H1 (cell line): ENCODE measurements around the gene CAMKMT. TPM values are rescaled to one million over a fixed set of nuclear protein-coding genes. Genes with fewer than 3 reads are reported as not detected.

Experiments used
- CTCF ChIA-PET: fragments of 300-600 bp; sonication (Branson Sonifier 250); formaldehyde crosslinking; loops from one replicate; lab custom pipeline; 2021; ENCODE audit not compliant: partially characterized antibody; lab: Charles Lee
- POLR2A ChIA-PET: fragments of 300-600 bp; sonication (Branson Sonifier 250); formaldehyde crosslinking; loops from one replicate; lab custom pipeline; 2021; ENCODE audit warnings: inconsistent platforms; ENCODE audit not compliant: partially characterized antibody; lab: Charles Lee
- DNase-seq, 2 experiments: peaks; one replicate each; pipeline versions ENCODE4 v3.0.0 to v3.0.0-alpha.2; 2010 to 2022; ENCODE audit warnings: low spot score in 2 of 2, low read depth in 1 of 2, mixed read lengths in 1 of 2
- FAIRE-seq: peaks from 2 replicates; lab custom pipeline; 2011; peaks lifted over from hg19 to GRCh38; lab: Jason Lieb, UNC
- H2AFZ ChIP-seq: 2 replicates; pipeline ENCODE4 v1.8.1; 2012; ENCODE audit warnings: low read length, inconsistent platforms
- H2AK5ac ChIP-seq: 2 replicates; pipeline ENCODE4 v1.6.1; 2013; ENCODE audit warnings: low read depth, low read length
- H2BK120ac ChIP-seq: replicated peaks from 2 replicates; pipeline ENCODE3; 2013; ENCODE audit warnings: low read depth, low read length, inconsistent platforms
- H2BK12ac ChIP-seq: 2 replicates; pipeline ENCODE4 v1.6.1; 2013; ENCODE audit warnings: low read depth, low read length
- H2BK15ac ChIP-seq: 2 replicates; pipeline ENCODE4 v1.6.1; 2013; ENCODE audit warnings: low read length
- H2BK20ac ChIP-seq: 2 replicates; pipeline ENCODE4 v1.6.1; 2013; ENCODE audit warnings: low read length
- H2BK5ac ChIP-seq: 2 replicates; pipeline ENCODE4 v1.6.1; 2013; ENCODE audit warnings: low read depth, low read length
- H3K14ac ChIP-seq: 2 replicates; pipeline ENCODE4 v1.6.1; 2013; ENCODE audit warnings: inconsistent platforms; ENCODE audit not compliant: insufficient read length
- H3K18ac ChIP-seq: 2 replicates; pipeline ENCODE4 v1.6.1; 2013; ENCODE audit warnings: low read length; ENCODE audit errors: extremely low read depth
- H3K23ac ChIP-seq: 2 replicates; pipeline ENCODE4 v1.6.1; 2013; ENCODE audit warnings: inconsistent platforms; ENCODE audit not compliant: insufficient read length
- H3K23me2 ChIP-seq: 2 replicates; pipeline ENCODE4 v1.6.1; 2013; ENCODE audit warnings: low read depth, low read length
- H3K27ac ChIP-seq: 2 replicates; pipeline ENCODE4 v1.6.1; 2011; ENCODE audit warnings: low read depth, low read length, inconsistent platforms
- H3K27me3 ChIP-seq, 4 experiments: replicated peaks in 1 of 4; 1 replicate in 1 of 4; 2 replicates in 3 of 4; pipeline versions ENCODE4 v1.6.1 to v1.8.1; 2011 to 2013; ENCODE audit warnings: low read length in 3 of 4, mild to moderate bottlenecking in 3 of 4, inconsistent platforms in 2 of 4, mixed read lengths in 2 of 4, moderate library complexity in 1 of 4; ENCODE audit not compliant: control insufficient read depth in 3 of 4, insufficient read depth in 3 of 4; ENCODE audit errors: extremely low read depth in 1 of 4
- H3K36me3 ChIP-seq, 4 experiments: 2 replicates each; pipeline versions ENCODE4 v1.6.1 to v1.8.1; 2011 to 2013; ENCODE audit warnings: mild to moderate bottlenecking in 4 of 4, low read length in 3 of 4, moderate library complexity in 2 of 4, control low read depth in 1 of 4, inconsistent platforms in 1 of 4; ENCODE audit not compliant: insufficient read depth in 4 of 4, control insufficient read depth in 2 of 4
- H3K4ac ChIP-seq: replicated peaks from 2 replicates; pipeline ENCODE3; 2013; ENCODE audit warnings: low read length, low read depth, mixed read lengths, inconsistent platforms; ENCODE audit not compliant: insufficient read length
- H3K4me1 ChIP-seq, 4 experiments: replicated peaks in 1 of 4; 1 replicate in 1 of 4; 2 replicates in 3 of 4; pipeline versions ENCODE4 v1.6.1 to v1.8.1; 2011 to 2013; ENCODE audit warnings: low read length in 3 of 4, inconsistent platforms in 2 of 4, mixed read lengths in 1 of 4; ENCODE audit not compliant: insufficient read depth in 4 of 4, control insufficient read depth in 3 of 4
- H3K4me2 ChIP-seq, 2 experiments: 2 replicates each; pipeline versions ENCODE4 v1.6.1 to v1.8.1; 2011 to 2013; ENCODE audit warnings: low read depth in 2 of 2, low read length in 2 of 2, control low read depth in 1 of 2, inconsistent platforms in 1 of 2, mild to moderate bottlenecking in 1 of 2; ENCODE audit not compliant: insufficient read depth in 1 of 2
- H3K4me3 ChIP-seq, 4 experiments: fragments of 200-600, 300-600 bp in 1 of 4; sonication (generic), shearing (Covaris generic), sonication (Bioruptor Twin) in 1 of 4; 2 replicates each; pipeline versions ENCODE4 v1.5.1 to v1.8.1; 2011 to 2016; ENCODE audit warnings: low read length in 4 of 4, low read depth in 3 of 4, control low read depth in 2 of 4, inconsistent platforms in 2 of 4, mild to moderate bottlenecking in 2 of 4, mixed read lengths in 1 of 4, moderate library complexity in 1 of 4; ENCODE audit not compliant: insufficient read depth in 2 of 4; ENCODE audit errors: extremely low read depth in 1 of 4
- H3K56ac ChIP-seq: replicated peaks from 2 replicates; pipeline ENCODE3; 2013; ENCODE audit warnings: low read depth, mild to moderate bottlenecking, mixed read lengths, low read length, inconsistent platforms; ENCODE audit not compliant: insufficient read length
- H3K79me1 ChIP-seq: 2 replicates; pipeline ENCODE4 v1.6.1; 2013; ENCODE audit warnings: low read depth, low read length, control low read depth
- H3K79me2 ChIP-seq, 2 experiments: 2 replicates each; pipeline versions ENCODE4 v1.6.1 to v1.8.1; 2012 to 2013; ENCODE audit warnings: low read length in 2 of 2, mild to moderate bottlenecking in 2 of 2, inconsistent platforms in 1 of 2; ENCODE audit not compliant: insufficient read depth in 2 of 2, control insufficient read depth in 1 of 2
- H3K9ac ChIP-seq, 4 experiments: replicated peaks in 1 of 4; 1 replicate in 1 of 4; 2 replicates in 3 of 4; pipeline versions ENCODE4 v1.6.1 to v1.8.1; 2011 to 2013; ENCODE audit warnings: low read depth in 3 of 4, low read length in 3 of 4, control low read depth in 2 of 4, mild to moderate bottlenecking in 2 of 4, moderate library complexity in 2 of 4, inconsistent platforms in 1 of 4; ENCODE audit errors: extremely low read depth in 1 of 4
- H3K9me3 ChIP-seq, 2 experiments: 2 replicates each; pipeline versions ENCODE4 v1.6.1 to v1.8.1; 2012 to 2013; ENCODE audit warnings: mild to moderate bottlenecking in 2 of 2, moderate library complexity in 2 of 2, control low read depth in 1 of 2, inconsistent platforms in 1 of 2, low read depth in 1 of 2, low read length in 1 of 2, mixed read lengths in 1 of 2; ENCODE audit not compliant: insufficient read depth in 2 of 2
- H4K20me1 ChIP-seq, 2 experiments: replicated peaks in 1 of 2; 2 replicates each; pipeline versions ENCODE3 to v1.8.1; 2011 to 2013; ENCODE audit warnings: inconsistent platforms in 2 of 2, low read length in 2 of 2, mild to moderate bottlenecking in 1 of 2; ENCODE audit not compliant: insufficient read depth in 2 of 2, control insufficient read depth in 1 of 2
- H4K5ac ChIP-seq: 2 replicates; pipeline ENCODE4 v1.6.1; 2013; ENCODE audit warnings: low read length, low read depth, mixed read lengths, inconsistent platforms; ENCODE audit not compliant: insufficient read length
- H4K8ac ChIP-seq: 2 replicates; pipeline ENCODE4 v1.8.0; 2013; ENCODE audit warnings: mild to moderate bottlenecking, moderate library complexity, low read length, inconsistent platforms; ENCODE audit not compliant: insufficient read depth; ENCODE audit errors: extremely low read depth
- H4K91ac ChIP-seq: replicated peaks from 2 replicates; pipeline ENCODE3; 2013; ENCODE audit warnings: low read length, mixed read lengths, inconsistent platforms; ENCODE audit not compliant: insufficient read length
- ATF2 ChIP-seq: IDR thresholded peaks from 2 replicates; pipeline ENCODE4 v1.6.1; 2012; ENCODE audit warnings: low read length, inconsistent platforms
- CBX5 ChIP-seq: fragments of 300-800, 300-1000 bp; sonication (generic); IDR thresholded peaks from 2 replicates; pipeline ENCODE4 v1.7.1; 2016; ENCODE audit warnings: antibody characterized with exemption, low read length, low read depth
- GABPA ChIP-seq: IDR thresholded peaks from 2 replicates; pipeline ENCODE4 v1.6.1; 2011; ENCODE audit warnings: mild to moderate bottlenecking, low read length, moderate library complexity, borderline replicate concordance; ENCODE audit not compliant: insufficient read depth
- HDAC6 ChIP-seq: IDR thresholded peaks from one replicate; pipeline ENCODE4 v1.7.1; 2012; ENCODE audit warnings: low read depth, mild to moderate bottlenecking, inconsistent platforms, low read length, moderate library complexity
- SIX5 ChIP-seq: IDR thresholded peaks from 2 replicates; pipeline ENCODE4 v1.6.1; 2011; ENCODE audit warnings: mild to moderate bottlenecking, low read depth, low read length
- WGBS, 2 experiments: shearing (Covaris generic) in 1 of 2; methylation state at CpG; one replicate each; pipeline versions ENCODE4 v1.1.6 to v1.1.7; 2013 to 2015; ENCODE audit warnings: low lambda C conversion rate in 2 of 2, mixed read lengths in 2 of 2, inconsistent platforms in 1 of 2, low coverage in 1 of 2, missing lambda C conversion rate in 1 of 2; ENCODE audit not compliant: insufficient replicate concordance in 2 of 2, insufficient coverage in 1 of 2, insufficient read length in 1 of 2; ENCODE audit errors: extremely low coverage in 1 of 2, missing lambda C conversion rate in 1 of 2; 5-methylcytosine and 5-hydroxymethylcytosine counted together
- polyA plus RNA-seq, 7 experiments: library from polyadenylated mRNA; depleted of rRNA in 3 of 7; stranded (reverse) in 5 of 7; unstranded in 2 of 7; fragments of >200 nt in 5 of 7; fragments of 200-250 nt in 2 of 7; gene quantifications; 1 replicate in 5 of 7; 2 replicates in 1 of 7; 4 replicates in 1 of 7; pipeline versions ENCODE4 v1.2.1 to v1.2.3, GENCODE V29; 2011 to 2013; ENCODE audit warnings: missing spikeins in 2 of 7, mixed read lengths in 2 of 7
- total RNA-seq: library from RNA; stranded (reverse); fragmentation: NEBNext Ultra II Directional; extraction: Animal tissue kit (Norgen Biotek cat#: 25700); gene quantifications from 2 replicates; pipeline ENCODE4 v1.2.1, GENCODE V29; 2021
- TF ChIP-seq, protein P1 (sequence below): IDR thresholded peaks from 2 replicates; pipeline ENCODE4 v1.6.1; 2012; ENCODE audit warnings: inconsistent platforms

The CAMKMT gene
- total and polyA plus RNA-seq, 2 of the 8 experiments (the other 6 are each of a cell fraction or from before 2014, with no cell fraction given): 14.7 to 22.4 TPM

- no peak overlapping the region for H3K23ac ChIP-seq
- ChIA-PET CTCF (interaction anchor here (1.3 to 3.3 kb wide), 6 partner anchors 9 to 301 kb away, joined by 3 to 18 read pairs (median 5); no protein-coding TSS in a partner anchor), POLR2A (interaction anchor here (0.9 to 4.1 kb wide), 5 partner anchors 9 to 512 kb away, joined by 3 to 27 read pairs (median 15); no protein-coding TSS in a partner anchor)
- peaks cover 0 to 2% (median 0%) of the 10 kb centered on the region in 4 experiments; a peak in 1 of 7 replicates for H3K27me3 ChIP-seq
- FAIRE-seq: no peak
- H2BK120ac ChIP-seq: no peak overlapping the region
- H3K36me3 ChIP-seq: no peaks in the 10 kb centered on the region
- H2BK5ac ChIP-seq: no peak overlapping the region
- no peak overlapping the region for H2BK12ac ChIP-seq
- H4K8ac ChIP-seq: no peak overlapping the region
- peaks cover 0 to 4% of the 10 kb centered on the region in 2 experiments; a peak in 1 of 4 replicates for H3K9me3 ChIP-seq
- peaks cover 8% of the 10 kb centered on the region; the same call in 1 of the 2 replicates for H3K23me2 ChIP-seq
- H3K4me3 ChIP-seq: no peak overlapping the region
- H3K18ac ChIP-seq: no peak overlapping the region; the same call in 1 of the 2 replicates
- no peaks in the 10 kb centered on the region for H3K79me2 ChIP-seq
- TF ChIP-seq HDAC6: no peak
- TF ChIP-seq SIX5: no peak
- TF ChIP-seq GABPA: no peak
- no peak for TF ChIP-seq ATF2
- TF ChIP-seq, protein P1, sequence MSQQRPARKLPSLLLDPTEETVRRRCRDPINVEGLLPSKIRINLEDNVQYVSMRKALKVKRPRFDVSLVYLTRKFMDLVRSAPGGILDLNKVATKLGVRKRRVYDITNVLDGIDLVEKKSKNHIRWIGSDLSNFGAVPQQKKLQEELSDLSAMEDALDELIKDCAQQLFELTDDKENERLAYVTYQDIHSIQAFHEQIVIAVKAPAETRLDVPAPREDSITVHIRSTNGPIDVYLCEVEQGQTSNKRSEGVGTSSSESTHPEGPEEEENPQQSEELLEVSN: no peak
- no peak for TF ChIP-seq CBX5
- no peak overlapping the region; the same call in 1 of the 2 replicates for H2BK15ac ChIP-seq
- H4K5ac ChIP-seq: no peak overlapping the region
- peaks cover 16 to 28% (median 25%) of the 10 kb centered on the region in 4 experiments for H3K4me1 ChIP-seq
- H2AFZ ChIP-seq: no peak overlapping the region
- no peak overlapping the region for H4K91ac ChIP-seq
- WGBS, 2 experiments: 89% methylated on average over 7 of the region's 7 CpGs; no CpG with 5 or more reads in 1 of the 2 experiments
- H3K79me1 ChIP-seq: no peaks in the 10 kb centered on the region
- H3K14ac ChIP-seq: no peak overlapping the region
- no peak overlapping the region for H3K56ac ChIP-seq
- no peak overlapping the region for H3K27ac ChIP-seq
- no peak overlapping the region for H3K4ac ChIP-seq
- H2AK5ac ChIP-seq: no peak overlapping the region
- H3K9ac ChIP-seq: no peak overlapping the region
- DNase-seq: no peak
- no peak overlapping the region for H2BK20ac ChIP-seq
- no peak overlapping the region for H3K4me2 ChIP-seq
- no peaks in the 10 kb centered on the region for H4K20me1 ChIP-seq
Observed at GRCh38 chr2:44780406-44780805, 418.7 kb downstream of the CAMKMT start.
